ENCODE data around the gene SLC22A17.

SLC22A17 gene

GRCh38 chr14:23380976-23381375 is 28.3 kb upstream of the SLC22A17 start:
- FAIRE-seq = no peak

- FAIRE-seq = no peak
Observed at GRCh38 chr14:23380197-23380914, 27.7 kb upstream of the SLC22A17 start.

DNA sequence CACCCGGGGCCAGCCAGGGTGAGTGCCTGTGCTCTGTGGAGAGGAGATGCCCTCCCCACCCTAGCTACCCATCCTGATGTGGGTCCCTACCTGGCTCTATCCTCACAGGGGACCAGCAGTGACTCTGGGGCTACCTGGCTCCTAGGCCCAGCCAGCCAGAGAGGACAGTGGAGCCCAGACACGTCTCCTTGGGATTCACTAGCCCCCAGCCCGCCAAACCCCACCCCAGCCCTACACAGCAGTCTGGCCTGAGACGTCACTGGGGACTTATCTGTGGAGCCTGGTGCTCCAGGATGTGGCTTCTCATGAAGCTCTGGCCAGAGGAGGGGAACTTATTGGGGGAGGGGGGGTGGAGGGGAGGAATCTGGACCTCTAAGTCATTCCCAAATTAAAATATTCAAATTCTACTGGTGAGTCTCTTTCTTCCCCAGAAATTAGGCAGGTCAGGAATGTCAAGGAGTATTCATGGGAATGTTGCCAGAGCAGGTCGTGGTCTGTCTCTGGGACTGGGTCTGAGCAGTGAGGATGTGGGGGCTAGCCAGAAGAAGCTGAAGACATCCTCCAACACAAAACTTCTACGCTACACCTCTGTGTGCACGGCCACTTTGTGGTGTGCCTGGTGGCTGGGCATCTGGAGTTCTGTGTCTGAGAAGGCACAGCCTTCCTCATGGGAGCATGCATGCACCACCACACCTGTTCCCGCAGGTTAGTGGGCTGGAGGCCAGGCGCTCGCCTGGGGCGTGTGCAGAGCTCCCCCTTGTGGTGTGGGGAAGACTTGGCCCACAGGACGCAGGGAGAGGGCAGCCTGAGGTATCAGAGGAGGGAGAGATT is 26.9 kb upstream of the SLC22A17 start:
- no peak for FAIRE-seq

DNA sequence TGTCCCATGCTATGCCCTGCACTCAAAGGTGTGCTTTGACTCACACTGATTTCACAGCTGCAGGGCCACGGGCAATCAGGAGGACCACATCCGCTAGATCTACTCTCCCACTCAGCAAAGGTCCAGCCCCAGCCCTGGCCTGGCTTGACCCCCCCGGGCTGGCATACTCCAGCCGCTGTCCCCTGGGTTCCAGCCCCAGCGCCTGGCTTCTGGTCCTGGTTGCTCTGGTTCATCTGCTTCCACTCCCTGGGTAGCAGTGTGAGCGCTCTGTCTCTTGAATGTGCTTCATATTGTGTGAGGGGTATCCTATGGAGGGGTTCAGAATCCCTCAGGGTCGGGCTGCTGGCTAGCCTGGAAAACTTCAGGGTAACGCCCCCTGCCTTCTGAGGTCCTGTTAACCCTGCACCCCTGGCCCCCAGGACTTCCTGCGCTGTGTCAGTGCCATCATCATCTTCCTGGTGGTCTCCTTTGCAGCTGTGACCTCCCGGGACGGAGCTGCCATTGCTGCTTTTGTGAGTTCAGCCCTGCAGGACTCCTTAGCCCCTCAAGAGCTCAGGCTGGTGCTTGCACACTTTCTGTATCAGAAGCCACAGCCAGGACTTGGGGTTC is 26.0 kb upstream of the SLC22A17 start:
- no peak for FAIRE-seq

- FAIRE-seq = no peak
Observed at GRCh38 chr14:23377573-23378563, 25.2 kb upstream of the SLC22A17 start.

DNA sequence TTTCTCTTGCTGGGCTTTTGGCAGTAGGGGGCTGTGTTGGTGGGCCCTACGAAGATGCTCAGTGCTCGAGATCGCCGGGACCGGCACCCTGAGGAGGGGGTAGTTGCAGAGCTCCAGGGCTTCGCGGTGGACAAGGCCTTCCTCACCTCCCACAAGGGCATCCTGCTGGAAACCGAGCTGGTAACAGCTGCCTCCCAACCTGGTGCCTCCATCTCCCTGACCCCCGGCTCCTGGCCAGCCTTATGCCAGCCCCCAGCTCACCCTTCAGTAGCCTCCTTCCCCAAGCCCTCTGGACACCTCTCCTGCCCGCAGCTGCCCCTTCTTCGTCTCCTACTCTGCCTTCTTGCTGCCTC is 24.5 kb upstream of the SLC22A17 start:
- FAIRE-seq = no peak

DNA sequence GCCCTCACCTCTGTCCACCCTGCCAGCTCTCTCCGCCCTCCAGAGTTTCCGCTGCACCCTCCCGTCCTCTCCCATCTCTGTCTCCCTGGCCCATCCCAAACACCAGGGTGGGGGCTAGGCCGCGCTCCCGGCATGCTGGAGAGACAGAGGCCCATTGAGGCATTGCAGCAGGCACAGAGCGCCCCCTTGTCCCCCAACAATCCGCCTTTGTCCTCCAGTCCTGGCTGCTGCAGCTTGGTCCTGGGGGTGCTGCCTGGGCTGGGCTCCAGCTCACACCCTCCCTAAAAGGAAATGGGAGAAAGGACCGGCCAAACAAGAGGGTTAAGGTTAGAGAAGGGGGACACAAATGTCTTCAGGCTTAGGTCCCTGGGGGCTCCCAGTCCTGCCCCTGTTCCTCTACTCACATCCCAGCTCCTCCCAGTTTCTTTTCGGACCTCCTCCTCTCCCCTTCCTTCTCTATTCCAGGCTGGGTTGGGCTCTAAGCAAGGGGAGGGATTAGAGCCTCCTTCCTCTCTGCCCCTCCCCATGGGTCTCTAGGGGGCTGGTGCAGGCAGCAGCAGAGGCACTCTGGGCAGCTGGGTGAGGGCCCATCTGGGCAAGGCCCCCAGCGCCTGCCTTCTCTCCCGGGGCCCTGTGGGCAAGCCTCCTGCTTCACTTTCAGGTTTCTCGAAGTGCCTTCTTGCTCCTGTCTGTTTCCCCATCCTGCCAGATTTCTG is 24.0 kb upstream of the SLC22A17 start, which contains the start of gene CMTM5:
Gene CMTM5 (plus strand): TSS at position 565 of the 716 bp plus-strand sequence. CDS start 206 bp downstream, outside the sequence.
- no peak for FAIRE-seq

DNA sequence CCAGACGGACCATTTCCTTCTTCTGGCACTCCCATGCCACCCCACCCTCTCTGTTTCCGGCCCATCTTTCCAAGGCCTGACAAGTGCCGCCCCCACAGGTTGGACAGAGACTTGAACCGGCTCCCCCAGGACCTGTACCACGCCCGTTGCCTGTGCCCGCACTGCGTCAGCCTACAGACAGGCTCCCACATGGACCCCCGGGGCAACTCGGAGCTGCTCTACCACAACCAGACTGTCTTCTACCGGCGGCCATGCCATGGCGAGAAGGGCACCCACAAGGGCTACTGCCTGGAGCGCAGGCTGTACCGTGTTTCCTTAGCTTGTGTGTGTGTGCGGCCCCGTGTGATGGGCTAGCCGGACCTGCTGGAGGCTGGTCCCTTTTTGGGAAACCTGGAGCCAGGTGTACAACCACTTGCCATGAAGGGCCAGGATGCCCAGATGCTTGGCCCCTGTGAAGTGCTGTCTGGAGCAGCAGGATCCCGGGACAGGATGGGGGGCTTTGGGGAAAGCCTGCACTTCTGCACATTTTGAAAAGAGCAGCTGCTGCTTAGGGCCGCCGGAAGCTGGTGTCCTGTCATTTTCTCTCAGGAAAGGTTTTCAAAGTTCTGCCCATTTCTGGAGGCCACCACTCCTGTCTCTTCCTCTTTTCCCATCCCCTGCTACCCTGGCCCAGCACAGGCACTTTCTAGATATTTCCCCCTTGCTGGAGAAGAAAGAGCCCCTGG is 23.0 kb upstream of the SLC22A17 start:
- FAIRE-seq = no peak

- FAIRE-seq = no peak
Observed at GRCh38 chr14:23373041-23373440, 20.4 kb upstream of the SLC22A17 start.

- FAIRE-seq = no peak
Observed at GRCh38 chr14:23372509-23372908, 19.8 kb upstream of the SLC22A17 start, which contains the start of gene IL25. Gene IL25, plus strand, starts transcription at chr14:23372809.

- no peak for FAIRE-seq
Observed at GRCh38 chr14:23371865-23372264, 19.2 kb upstream of the SLC22A17 start.

GRCh38 chr14:23370221-23370620 is 17.5 kb upstream of the SLC22A17 start:
- no peak for FAIRE-seq

DNA sequence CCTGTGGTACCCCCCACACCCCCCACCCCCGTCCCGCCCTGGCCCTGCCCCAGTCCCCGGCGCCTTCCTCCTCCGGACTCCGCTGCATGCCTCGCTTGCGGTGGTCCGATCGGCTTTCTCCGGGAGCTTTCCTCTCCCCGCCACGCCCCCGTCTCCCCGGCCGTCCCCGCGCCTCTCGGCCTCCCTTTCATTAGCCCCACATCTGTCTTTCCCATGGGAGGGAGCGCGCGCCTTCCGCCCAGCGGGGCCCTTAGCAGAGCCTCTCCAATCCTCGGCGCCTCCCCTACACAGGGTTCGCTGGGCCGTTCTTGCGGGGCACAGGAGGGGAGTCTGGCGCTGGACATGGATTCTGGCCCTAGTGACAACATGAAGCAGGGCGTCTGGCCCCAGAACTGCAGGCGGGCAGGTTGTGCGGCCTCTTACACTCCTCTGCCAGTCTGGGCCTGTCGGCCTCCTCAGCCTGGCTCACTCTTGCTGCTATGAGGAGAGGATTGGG is 13.8 kb upstream of the SLC22A17 start:
- FAIRE-seq = no peak

- no peak for FAIRE-seq
Observed at GRCh38 chr14:23365732-23366425, 13.2 kb upstream of the SLC22A17 start.

- FAIRE-seq = no peak
Observed at GRCh38 chr14:23365036-23365731, 12.5 kb upstream of the SLC22A17 start, which contains the start of gene EFS. Gene EFS, minus strand, starts transcription at chr14:23365172. Its CDS starts 147 bp downstream, at chr14:23365025.

DNA sequence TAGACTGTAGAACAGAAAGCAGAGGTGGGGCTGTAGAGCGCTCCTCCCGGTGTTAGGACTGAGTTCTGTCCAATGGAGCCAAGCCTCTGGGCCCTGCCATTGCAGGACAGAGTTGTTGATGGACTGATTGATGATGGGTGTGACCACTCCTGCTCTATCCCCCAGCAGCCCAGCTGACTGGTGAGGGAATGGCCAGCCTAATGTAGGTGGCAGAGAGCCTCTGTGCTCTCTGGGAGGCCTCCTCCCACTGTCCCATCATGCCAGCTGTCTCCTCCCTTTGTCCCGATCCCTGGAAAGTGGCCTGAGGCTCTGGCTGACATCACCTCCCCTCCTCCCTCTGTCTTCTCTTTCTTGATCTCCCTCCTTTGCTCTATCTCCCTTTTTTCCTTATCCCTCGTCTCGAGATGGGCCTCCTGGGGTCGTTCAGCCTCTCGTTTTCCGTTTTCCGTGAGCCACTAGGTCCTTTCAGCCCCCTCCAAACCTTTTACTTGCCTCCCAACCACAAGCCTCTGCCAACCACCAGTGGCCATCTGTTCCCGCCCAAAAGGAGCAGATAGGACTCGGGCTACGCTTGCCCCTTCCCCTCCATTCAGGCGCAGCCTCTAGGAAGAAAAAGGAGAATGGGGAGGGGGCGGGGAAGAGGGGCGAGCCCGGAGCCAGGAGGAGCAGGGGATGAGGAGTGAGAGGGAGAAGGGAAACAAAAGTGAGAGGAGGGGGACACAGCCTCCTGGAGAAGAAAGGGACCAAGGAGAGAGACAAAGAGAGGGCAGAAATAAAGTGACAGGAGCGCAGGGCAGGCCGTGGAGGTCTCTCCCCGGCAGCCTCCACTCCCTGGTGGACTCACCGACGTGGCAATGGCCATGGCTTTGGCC is 11.7 kb upstream of the SLC22A17 start:
- FAIRE-seq = no peak

DNA sequence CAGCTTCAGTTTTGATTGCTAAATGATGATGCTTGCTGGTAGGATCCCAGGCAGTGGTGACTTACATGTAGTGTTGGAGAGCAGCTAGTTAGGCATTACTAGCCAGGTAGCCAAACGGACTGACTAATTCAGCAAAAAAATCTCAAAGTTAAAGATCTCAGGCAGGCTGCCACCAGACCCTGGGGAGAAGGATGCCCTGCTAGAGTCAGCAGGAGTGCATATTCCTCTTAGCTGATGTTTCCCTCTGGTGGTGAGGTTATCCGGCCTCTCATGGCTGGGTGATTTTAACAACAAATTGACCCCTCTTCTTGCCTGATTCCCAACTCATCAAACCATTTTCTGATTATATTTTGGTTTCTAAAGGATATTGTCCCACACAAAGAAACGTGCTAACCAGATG is 9.5 kb upstream of the SLC22A17 start:
- FAIRE-seq = no peak

- FAIRE-seq = no peak
Observed at GRCh38 chr14:23361763-23362162, 9.1 kb upstream of the SLC22A17 start.
